ENCODE data around the gene NEK7.
"Not testable (repeated sequence)": the region's sequence is repeated elsewhere in the genome, so short reads cannot be mapped to it uniquely, and the experiment has no call there.

The NEK7 gene

DNA sequence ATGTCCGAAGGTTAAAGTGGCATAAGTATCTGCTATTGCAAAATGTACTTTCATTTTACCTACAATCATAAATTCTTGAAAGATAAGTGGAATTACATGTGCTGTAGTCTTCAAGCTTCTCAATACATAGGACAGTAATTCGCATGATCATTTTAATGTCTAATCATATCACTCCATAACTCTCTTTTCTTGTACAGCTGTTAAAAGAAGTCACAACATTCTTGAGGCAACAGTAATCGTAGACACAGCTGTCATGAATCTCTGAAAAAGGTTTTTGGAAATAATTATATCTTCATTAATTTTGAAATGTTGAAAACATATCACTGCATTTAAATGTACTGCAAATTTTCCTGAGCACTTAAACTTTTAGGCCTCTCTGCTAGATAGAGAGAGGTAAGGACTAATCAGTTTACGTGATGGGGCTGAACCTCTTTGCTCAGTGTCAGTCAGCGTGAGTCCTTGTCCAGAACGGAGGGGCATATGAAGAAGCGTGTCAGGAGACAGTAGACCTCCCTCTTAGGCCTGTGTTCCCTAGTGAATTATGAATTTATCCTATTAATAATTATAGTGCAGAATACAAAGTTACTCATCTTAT is 133.4 kb downstream of the NEK7 start:
- DNase-seq (ENCODE audit: low read depth, low spot score), result no peak

DNA sequence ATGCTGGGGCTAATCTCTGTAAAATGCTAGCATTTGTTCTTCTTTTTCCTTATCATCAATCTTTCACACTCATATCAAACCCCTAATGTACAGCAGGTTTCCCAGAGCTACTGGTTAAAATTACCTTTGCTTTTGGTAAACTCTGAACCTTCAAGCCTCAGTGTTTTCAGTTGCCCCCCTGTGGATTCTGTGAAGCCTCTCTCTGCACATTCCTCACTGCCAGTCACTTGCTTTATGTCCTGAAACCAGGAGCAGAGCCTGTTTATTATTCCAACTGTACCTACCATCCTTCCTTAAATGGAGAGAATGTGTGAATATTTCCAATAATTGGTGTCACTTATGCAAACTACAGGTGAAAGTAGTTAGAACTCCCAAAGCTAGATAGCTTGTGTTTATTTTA is 134.2 kb downstream of the NEK7 start:
- DNase-seq (ENCODE audit: low read depth, low spot score), result no peak

- no peak for DNase-seq (ENCODE audit: low read depth, low spot score)
Observed at GRCh38 chr1:198291924-198292323, 135.1 kb downstream of the NEK7 start.

DNA sequence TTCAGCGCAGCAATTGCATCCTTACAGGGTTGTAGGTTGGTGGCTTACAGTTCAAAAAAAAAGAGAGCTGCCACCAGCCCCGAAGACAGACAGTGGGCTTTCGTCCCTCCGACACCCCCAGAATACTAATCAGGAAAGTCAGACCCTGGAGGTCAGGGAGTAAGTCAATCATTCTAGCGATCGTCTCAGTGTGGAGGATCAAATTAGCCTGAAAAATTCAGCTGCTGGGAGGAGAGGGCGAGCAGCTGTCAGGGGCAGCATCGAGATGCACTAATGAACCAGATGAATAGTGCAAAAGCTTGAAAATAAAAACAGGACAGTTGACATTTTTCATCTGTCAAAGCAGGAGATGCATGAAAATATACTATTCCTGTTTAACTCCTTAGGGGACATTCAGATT is 138.4 kb downstream of the NEK7 start:
- no peak for DNase-seq (ENCODE audit: low read depth, low spot score)

- DNase-seq (ENCODE audit: low read depth, low spot score), result no peak
Observed at GRCh38 chr1:198295971-198296370, 139.2 kb downstream of the NEK7 start.

DNA sequence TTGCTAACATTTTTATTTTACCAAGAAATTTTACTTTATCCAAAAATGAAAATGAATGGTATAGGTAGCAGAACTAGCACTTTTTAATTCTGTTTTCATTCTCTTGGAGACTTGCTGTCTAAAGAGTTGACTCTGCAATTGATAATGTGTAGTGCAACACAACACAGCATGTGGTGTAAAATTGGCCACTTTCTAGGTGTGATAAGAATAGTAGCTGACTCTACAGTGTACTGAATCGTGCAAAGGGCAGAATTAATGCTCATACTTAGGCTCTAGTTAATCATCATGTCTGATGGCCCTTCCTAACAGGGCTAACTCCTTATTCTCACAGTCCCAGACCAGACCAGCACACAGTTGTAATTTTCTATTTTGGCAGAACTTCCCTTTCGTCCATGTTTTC is 140.5 kb downstream of the NEK7 start:
- DNase-seq (ENCODE audit: low read depth, low spot score), result no peak

DNA sequence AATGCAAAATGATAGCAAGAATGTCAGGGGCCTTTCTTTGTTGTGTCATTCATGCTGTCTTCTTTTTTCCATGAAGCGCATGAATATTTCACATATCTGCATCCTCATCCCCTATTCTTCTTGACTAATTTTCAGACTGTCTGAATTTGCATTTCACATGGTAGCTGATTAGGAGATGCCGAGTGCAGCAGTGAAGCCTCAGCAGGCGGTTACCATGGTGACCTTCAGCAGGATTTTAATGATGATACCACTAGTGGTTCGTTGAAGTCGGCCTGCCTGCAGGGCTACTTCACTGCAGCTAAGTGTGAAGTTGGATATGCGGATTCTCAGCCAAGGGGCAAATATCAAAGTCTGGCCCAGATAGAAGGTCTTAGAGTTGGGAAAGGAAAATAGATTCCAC is 141.8 kb downstream of the NEK7 start:
- no peak for DNase-seq (ENCODE audit: low read depth, low spot score)

GRCh38 chr1:198300451-198300850 is 143.7 kb downstream of the NEK7 start:
- DNase-seq (ENCODE audit: low read depth, low spot score), result no peak

GRCh38 chr1:198304431-198304830 is 147.6 kb downstream of the NEK7 start:
- no peak for DNase-seq (ENCODE audit: low read depth, low spot score)

DNA sequence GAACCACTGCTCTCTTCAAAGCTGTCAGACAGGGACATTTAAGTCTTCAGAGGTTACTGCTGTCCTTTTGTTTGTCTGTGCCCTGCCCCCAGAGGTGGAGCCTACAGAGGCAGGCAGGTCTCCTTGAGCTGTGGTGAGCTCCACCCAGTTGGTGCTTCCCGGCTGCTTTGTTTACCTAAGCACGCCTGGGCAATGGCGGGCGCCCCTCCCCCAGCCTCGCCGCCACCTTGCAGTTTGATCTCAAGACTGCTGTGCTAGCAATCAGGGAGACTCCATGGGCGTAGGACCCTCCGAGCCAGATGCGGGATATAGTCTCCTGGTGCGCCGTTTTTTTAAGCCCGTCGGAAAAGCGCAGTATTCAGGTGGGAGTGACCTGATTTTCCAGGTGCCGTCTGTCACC is 158.0 kb downstream of the NEK7 start:
- not testable (repeated sequence) for DNase-seq (ENCODE audit: low read depth, low spot score)

DNA sequence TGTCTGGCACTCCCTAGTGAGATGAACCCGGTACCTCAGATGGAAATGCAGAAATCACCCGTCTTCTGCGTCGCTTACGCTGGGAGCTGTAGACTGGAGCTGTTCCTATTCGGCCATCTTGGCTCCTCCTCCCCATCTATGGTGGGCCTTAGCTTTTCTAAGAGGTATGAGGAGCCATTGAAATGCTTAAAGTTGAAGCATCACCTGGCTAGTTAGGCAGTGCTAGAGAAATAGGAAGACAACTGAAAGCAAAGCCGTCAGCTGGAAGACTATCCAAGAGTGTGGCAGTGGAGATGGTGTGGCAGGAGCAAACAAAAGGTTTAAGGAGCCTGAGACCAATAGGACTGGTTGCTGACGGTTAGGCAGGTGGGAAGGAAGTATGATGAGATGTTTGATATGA is 158.5 kb downstream of the NEK7 start:
- DNase-seq (ENCODE audit: low read depth, low spot score), result not testable (repeated sequence)

GRCh38 chr1:198316546-198317100 is 159.8 kb downstream of the NEK7 start:
- DNase-seq (ENCODE audit: low read depth, low spot score), result no peak

DNA sequence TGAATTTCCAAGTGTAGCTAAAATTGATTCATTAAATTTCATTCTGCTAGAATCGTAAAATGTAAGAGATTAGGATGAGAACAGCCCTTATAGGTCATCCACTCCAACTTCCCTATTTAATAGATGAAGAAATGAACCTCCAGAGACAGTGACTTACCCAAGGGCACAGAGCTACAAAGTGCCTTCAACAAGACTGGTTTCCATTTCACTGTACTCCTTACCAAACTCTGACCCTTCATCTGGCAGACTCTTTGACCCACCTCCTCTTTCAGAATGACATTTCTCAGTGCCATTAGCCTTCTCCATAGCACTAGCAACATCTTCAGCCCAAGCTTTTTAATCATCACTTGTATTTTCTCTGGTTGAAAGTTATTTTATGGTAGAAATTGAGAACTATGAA is 161.3 kb downstream of the NEK7 start:
- DNase-seq (ENCODE audit: low read depth, low spot score), result no peak

DNA sequence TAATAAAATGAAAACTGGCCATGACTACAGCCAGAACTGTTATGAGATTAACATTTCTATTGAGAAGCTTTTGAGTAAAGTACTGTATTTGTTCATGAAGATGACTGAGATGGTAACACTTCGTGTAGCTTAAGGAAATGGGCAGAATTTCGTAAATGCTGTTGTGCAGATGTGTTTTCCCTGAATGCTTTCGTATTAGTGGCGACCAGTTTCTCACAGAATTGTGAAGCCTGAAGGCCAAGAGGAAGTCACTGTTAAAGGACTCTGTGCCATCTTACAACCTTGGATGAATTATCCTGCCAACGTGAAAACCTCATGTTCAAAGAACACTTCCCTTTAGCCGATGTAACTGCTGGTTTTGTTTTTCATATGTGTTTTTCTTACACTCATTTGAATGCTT is 164.0 kb downstream of the NEK7 start:
- no peak for DNase-seq (ENCODE audit: low read depth, low spot score)

GRCh38 chr1:198326232-198326631 is 169.4 kb downstream of the NEK7 start:
- DNase-seq (ENCODE audit: low read depth, low spot score), result no peak

DNA sequence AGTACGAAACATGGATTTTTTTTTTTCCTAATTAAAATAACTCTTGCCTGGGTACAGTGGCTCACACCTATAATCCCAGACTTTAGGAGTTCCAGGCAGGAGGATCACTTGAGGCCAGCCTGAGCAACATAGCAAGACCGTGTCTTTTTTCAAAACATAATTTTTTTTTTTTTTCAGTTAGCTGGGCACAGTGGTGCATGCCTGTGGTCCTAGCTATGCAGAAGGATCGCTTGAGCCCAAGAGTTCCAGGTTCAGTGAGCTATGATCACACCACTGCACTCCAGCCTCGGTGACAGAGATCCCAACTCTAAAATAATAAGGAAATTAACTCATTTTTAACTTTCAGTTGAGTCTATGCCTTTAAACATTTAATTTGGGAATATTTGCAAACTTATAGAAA is 170.1 kb downstream of the NEK7 start:
- DNase-seq (ENCODE audit: low read depth, low spot score), result no peak

DNA sequence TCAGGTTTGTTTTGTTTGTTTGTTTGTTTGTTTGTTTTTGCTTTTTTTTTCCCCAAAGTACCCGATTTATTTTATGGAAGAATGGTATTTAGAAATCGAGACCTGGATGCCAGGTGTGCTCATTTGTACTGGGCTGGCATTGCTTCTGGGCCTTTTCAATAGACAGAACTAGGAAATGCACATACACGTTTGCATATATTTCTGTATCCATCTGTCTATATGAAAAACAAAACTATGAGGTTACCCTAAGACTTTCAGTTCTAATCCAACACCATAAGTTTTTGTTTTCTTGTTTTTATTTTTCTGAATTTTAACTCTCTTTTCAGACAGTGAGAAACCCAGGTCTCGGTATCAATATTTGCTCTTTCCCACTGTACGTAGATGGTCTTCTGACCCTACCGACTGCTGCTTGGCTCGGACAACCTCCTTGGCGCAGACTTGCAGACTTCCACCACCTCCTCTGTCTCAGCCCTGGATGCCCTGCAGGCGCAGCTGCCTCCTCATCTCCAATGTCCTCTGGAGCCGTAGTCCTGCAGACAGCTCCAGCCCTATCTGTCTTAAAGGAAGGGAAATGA is 171.7 kb downstream of the NEK7 start:
- DNase-seq (ENCODE audit: low read depth, low spot score), result no peak

DNA sequence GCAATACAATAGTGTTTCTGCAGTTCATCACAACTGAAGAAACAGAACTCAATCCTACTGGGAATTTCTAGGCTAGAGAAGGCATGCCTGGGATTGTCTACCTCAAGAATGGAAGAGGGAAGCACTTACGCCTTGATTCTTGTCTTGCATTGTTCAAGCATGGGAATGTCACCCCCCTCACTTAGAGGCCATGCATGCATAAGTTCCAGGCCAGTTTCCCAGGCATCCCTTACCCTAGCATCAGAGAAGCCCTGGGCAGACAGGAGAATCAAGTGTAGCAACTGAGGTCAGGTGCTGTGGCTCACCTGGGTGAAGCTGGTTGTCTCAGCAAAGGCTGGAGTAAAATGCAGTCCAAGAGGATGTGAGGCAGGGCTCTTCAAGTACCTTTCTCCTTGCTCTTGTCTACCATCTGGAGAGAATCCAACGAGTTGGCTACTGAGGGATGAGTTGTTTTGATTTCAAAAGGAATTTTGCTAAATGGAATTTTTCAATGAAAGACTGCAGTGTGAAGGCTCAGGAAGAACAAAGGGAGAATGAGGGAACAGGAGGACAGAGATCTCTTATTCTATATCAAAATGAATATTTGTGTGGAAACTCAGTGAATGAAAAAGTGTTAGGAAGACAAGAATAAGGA is 174.3 kb downstream of the NEK7 start:
- no peak for DNase-seq (ENCODE audit: low read depth, low spot score)

- no peak for DNase-seq (ENCODE audit: low read depth, low spot score)
Observed at GRCh38 chr1:198333744-198334143, 176.9 kb downstream of the NEK7 start.

DNA sequence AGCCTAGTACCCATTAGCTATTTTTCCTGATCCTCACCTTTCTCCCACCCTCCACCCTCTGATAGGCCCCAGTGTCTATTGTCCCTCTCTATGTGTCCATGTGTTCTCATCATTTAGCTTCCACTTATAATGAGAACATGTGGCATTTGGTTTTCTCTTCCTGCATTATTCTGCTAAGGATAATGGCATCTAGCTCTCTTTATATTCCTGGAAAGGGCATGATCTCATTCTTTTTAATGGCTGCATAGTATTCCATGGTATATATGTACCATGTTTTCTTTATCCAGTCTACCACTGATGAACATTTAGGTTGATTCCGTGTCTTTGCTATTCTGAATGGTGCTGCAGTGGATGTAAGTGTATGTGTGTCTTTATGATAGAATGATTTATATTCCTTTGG is 178.9 kb downstream of the NEK7 start:
- DNase-seq (ENCODE audit: low read depth, low spot score), result no peak

- no peak for DNase-seq (ENCODE audit: low read depth, low spot score)
Observed at GRCh38 chr1:198337886-198338285, 181.1 kb downstream of the NEK7 start.

- no peak for DNase-seq (ENCODE audit: low read depth, low spot score)
Observed at GRCh38 chr1:198340139-198340538, 183.3 kb downstream of the NEK7 start.

DNA sequence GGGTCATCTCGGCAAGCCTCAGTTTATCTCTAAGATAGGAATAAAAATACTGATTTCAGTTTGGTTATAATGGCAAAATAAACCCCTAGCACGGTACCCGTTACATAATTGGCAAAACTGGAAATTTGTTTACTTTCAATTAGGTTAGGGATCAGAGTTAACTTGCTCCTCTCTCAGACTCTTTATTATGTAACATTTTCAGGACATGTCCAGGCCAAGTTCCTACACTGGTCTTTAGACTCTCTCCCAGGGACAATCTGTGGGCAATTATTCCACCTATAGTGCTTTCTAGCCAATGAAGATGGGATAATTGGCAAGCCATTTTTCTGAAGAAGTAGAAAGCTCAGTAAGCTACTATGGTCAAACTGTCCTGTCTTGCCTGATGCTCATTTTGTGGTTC is 189.4 kb downstream of the NEK7 start:
- DNase-seq (ENCODE audit: low read depth, low spot score), result no peak
